DMS53 treated with DMSO at 0.1 percent for 48 hours (cell line): ENCODE results near the gene SCNN1G.

Source experiments
- DNase-seq: peaks from one replicate; lab custom pipeline; 2025; ENCODE audit not compliant: unreplicated experiment; lab: John Stamatoyannopoulos, UW

Gene SCNN1G

DNA sequence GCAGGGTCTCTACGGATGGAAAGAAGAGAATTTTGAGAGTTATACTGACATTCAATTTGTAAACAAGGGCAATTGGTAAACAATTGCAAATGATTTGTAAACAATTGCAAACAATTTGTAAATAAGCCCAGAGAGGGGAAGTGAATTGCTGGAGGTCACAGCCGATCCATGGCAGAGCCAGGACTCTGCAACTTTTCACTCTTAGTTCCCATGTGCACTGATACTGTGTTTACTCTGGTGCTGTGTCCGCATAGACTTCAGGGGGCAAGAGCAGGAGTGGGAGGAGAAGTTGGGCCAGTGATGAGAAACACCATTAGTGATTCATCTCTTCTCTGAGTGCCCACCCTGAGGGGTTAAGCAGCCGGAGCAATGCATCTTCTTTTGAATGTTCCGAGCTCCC is 14.0 kb downstream of the SCNN1G start:
- DNase-seq, result no peak

DNA sequence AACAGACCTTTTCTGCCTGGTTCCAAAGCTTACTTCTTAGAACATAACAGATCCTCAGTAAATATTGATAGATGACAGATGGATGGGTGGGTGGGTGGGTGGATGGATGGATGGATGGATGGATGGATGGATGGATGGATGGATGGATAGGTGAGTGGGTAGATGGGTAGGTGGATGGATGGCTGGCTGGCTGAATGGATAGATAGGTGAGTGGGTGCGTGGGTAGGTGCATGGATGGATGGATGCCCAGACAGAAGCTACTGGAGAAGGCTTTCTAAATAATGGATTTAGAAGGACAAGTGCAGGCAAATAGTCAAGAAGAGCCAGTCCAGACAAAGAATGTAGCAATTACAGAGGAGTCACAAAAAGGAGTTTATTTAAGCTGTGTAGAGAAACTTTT is 19.6 kb downstream of the SCNN1G start:
- DNase-seq, result no peak

DNA sequence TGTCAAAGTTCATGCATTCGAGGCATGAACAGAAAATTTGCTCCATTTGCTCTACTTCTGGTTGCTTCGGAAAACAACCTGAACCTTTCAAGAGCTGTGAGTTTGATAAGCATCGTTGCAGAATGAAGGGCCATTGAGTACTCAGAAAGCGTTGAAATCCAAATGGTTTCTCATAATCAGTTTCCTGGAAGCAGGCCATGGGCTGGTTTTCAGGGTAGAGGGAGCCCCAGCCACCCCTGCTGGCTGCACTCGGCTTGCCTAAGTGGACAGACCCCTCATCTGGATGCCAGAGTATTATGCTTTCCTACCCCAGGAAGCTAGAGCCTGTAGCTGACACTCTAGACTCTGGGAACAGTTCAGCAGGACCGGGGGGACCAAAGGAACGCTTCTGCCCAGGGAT is 24.4 kb downstream of the SCNN1G start:
- DNase-seq, result peak; percentile 75

DNA sequence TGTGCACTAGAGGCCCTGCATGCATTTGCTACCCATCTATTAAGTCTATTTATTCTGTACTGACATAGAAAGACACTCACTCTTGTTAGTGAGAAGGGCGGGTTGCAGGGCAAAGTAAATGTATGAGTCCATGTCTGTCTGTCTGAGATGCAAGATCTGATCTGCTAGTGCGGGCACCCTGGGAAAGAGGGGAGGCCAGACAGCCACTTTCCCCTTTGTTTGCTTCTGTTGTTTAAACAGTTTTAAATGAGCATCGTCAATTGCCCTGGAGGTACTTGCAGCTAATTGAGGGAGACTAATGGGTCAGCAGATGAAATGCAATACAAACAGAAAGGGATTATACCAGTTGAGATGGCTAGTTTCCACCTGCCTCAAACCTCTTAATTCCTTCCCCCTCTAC is 24.9 kb downstream of the SCNN1G start:
- peak; percentile 85 for DNase-seq

DNA sequence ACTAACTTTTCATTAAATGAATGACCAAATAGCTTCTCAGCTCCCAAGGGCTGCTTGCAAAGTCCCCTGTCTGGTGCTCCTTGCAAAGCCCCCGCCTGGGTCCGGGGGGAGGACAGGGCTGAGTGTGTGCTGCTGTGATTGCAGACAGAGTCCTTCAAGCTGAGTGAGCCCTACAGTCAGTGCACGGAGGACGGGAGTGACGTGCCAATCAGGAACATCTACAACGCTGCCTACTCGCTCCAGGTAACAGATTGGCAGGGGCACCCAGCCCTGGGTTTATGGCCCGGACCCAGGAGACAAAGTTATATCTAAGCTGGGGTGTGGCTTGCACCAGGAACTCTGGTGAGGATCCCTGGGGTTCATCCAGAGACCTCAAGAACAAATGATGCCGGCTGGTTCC is 27.1 kb downstream of the SCNN1G start:
- DNase-seq, result no peak

DNA sequence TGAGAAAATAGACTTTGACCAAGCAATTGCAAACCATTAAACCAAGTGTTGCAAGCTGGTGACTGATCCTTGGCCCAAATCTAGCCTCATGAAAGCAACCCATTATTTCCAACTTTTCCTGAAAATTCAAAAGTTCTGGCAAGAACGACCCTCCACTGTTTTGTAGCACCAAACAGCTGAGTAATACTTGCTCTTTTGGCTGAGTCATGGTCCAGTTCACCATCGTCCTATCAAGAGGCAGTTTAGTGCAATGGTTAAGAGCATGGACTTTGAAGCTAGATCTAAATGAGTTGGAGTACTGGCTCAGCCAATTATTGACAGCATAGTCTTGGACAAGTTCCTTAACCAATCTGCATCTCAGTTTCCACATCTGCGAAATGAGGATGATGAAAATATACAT is 31.3 kb downstream of the SCNN1G start:
- DNase-seq, result no peak

GRCh38 chr16:23214796-23215195 is 32.3 kb downstream of the SCNN1G start:
- no peak for DNase-seq

DNA sequence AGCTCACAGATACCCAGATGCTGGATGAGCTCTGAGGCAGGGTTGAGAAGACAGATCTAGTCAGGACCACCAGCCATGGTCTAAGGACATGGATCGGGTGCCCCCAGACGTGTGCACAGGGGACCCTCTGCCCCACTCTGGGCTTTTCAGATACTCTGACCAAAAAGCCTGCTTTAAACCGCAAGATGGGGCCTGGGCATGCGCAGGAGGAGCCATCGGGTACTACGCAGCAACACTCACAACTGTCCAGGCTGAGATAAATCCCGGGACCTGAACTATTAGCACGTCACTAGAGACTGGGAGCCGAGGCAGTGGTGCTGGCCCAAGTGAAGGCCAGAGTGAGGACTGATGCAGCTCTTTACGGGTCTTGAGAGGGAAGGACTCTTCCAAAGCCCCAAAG is 32.9 kb downstream of the SCNN1G start:
- no peak for DNase-seq

DNA sequence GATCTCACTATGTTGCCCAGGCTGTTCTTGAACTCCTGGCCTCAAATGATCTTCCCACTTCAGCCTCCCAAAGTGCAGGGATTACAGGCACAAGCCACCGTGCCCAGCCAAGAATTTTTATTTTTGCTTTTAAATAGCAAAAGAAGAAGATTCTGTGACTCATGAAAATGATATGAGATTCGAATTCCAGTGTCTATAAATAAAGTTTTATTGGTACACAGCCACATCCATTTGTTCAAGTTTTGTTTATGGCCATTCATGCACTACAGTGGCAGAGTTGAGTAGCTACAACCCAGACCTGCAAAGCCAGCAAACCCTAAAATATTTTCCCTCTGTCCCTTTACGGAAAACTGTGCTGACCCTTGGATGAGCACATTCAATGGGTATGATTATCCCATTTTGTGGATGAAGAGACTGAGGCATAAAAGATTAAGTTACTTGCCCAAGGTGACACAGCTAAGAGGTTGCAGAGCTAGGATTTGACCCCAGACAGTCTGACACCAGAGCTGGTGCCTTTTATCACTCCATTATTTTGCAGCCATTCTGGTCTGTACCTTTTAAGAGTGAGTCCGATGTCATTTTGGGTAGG is 34.2 kb downstream of the SCNN1G start:
- no peak for DNase-seq

GRCh38 chr16:23217646-23218045 is 35.1 kb downstream of the SCNN1G start:
- no peak for DNase-seq

GRCh38 chr16:23222929-23223328 is 40.4 kb downstream of the SCNN1G start:
- DNase-seq, result no peak

- DNase-seq, result no peak
Observed at GRCh38 chr16:23223368-23223767, 40.8 kb downstream of the SCNN1G start.

GRCh38 chr16:23225109-23225508 is 42.6 kb downstream of the SCNN1G start:
- DNase-seq, result no peak

GRCh38 chr16:23225634-23226033 is 43.1 kb downstream of the SCNN1G start:
- no peak for DNase-seq

DNA sequence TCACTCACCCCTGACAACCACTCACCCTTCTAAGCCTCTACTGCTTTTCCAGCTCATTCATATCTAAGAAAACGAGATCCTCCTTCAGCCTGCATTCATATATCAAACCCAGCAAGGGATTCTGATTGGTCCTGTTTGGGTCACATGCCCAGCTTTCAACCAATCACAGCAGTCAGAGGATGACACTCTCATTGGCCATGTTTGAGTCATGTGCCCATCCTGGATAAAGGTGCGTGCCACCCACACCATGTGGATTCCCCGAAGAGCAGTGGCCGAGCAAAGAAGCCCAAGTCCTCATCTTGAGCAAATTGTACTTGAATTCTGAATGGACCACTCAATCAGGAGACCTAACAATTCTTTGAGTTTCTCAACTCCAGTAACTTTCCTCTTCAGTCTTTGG is 45.0 kb downstream of the SCNN1G start:
- no peak for DNase-seq

GRCh38 chr16:23229714-23230113 is 47.2 kb downstream of the SCNN1G start:
- no peak for DNase-seq

GRCh38 chr16:23232806-23233205 is 50.3 kb downstream of the SCNN1G start:
- DNase-seq, result no peak

DNA sequence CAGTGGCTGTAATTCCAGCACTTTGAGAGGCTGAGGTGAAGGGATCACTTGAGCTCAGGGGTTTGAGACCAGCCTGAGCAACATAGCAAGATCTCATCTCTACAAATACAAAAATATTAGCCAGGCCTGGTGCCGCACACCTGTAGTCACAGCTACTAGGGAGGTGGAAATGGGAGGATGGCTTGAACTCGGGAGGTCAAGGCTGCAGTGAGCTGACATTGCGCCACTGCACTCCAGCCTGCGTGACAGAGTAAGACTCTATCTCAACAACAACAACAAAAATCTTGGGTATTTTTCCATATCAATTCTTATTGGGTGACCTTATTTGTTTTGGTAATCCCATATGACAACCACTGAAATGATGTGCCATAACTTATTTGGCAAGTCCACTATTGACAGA is 52.6 kb downstream of the SCNN1G start:
- no peak for DNase-seq

GRCh38 chr16:23236983-23237382 is 54.4 kb downstream of the SCNN1G start:
- DNase-seq, result no peak

- DNase-seq, result no peak
Observed at GRCh38 chr16:23240994-23241393, 58.4 kb downstream of the SCNN1G start.

GRCh38 chr16:23244122-23244521 is 61.6 kb downstream of the SCNN1G start:
- no peak for DNase-seq

DNA sequence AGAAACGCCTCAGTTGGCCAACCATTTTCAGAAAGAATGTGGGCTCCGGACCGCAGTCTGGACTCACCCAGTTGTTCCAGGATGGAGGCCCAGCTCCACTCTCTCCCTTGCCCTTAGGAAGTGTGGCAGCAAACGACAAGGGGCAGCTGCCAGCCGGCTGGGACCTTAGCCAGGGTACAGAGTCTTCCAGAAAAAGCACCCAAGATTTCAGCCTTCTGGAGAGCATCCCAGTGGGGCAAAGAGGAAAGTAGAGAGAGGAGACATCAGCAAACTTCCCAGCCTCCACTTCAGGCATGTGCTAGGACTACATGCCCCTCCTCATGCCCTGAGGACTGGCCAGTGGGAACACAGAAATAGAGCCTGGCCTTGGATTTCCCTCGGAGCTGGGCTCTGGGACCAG is 62.7 kb downstream of the SCNN1G start:
- no peak for DNase-seq

DNA sequence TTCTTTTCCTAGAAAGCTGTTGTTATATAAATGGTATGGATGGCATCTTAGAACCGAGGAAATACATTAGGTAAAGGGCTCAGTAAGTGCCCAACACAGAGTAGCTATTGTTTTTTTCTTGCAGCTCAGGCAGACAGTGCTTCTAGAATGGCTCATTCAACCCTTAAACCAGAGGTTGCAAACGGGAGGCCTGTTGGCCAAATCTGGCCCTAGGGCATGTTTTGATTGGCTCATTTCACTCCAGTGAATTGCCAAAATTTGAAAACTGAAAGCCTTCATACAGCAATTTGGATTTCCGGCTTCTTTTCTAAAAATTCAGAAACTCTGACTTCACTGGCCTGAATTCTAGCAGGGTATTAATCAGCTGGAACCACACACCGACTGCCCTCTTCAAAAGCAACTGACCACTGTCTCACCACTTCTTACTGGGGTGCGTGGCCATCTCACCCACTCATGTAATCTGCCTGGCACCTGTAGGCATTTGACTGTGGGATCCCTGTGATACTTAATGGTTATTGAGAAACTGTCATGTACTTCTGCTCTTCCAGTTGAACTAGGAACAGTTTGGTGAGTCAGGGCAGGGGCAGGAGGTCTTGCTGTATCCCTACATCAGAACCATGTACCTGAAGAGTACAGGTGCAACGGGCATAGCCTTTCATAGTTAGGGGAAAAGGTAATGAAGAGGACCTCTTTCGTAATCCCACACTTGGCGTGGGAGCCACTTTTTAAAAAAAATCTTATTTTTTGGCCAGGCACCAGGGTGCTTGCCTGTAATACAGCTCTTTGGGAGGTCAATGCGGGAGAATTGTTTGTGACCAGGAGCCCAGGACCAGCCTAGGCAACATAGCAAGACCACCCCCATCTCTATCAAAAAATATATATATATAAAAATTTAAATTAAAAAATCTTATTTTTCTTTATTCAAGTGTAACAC is 66.0 kb downstream of the SCNN1G start:
- DNase-seq, result no peak
